SH-SY5Y (cell line): ENCODE results near the gene RHBDF2.

Experiments
- GATA2 ChIP-seq: IDR thresholded peaks from 2 replicates; pipeline ENCODE4 v1.6.1; 2011; ENCODE audit warnings: mild to moderate bottlenecking, low read depth, low read length
- GATA3 ChIP-seq: IDR thresholded peaks from 2 replicates; pipeline ENCODE4 v1.6.1; 2011; ENCODE audit warnings: low read depth, mild to moderate bottlenecking, low read length, moderate library complexity

RHBDF2 gene

DNA sequence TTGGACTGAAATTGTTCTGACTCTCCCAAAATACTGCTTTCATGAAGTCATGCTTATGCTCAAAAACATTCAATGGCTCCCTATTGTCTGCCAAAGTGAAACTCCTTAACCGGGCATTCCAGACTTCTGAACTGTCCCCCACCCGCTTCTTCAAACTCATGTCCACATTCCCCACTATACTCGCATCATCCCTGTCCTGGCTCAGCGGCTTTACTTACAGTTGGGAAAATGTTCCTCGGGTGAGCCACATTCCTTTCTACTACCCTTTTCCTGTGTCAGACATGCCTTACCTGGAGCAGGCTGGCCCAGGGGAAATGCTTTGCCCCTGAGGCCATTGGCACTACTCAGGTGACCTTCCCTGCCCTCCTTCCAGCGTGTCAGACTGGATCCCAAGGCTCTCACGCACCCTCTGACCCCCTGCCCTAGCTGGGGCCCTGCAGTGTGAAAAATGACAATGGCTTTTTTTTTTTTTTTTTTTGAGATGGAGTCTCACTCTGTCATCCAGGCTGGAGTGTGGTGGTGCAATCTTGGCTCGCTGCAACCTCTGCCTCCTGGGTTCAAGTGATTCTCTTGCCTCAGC is 30.9 kb upstream of the RHBDF2 start:
- TF ChIP-seq GATA3 (no peak), GATA2 (no peak)

GRCh38 chr17:76531486-76532038 is 30.3 kb upstream of the RHBDF2 start:
- TF ChIP-seq GATA2, result no peak
- no peak for TF ChIP-seq GATA3

DNA sequence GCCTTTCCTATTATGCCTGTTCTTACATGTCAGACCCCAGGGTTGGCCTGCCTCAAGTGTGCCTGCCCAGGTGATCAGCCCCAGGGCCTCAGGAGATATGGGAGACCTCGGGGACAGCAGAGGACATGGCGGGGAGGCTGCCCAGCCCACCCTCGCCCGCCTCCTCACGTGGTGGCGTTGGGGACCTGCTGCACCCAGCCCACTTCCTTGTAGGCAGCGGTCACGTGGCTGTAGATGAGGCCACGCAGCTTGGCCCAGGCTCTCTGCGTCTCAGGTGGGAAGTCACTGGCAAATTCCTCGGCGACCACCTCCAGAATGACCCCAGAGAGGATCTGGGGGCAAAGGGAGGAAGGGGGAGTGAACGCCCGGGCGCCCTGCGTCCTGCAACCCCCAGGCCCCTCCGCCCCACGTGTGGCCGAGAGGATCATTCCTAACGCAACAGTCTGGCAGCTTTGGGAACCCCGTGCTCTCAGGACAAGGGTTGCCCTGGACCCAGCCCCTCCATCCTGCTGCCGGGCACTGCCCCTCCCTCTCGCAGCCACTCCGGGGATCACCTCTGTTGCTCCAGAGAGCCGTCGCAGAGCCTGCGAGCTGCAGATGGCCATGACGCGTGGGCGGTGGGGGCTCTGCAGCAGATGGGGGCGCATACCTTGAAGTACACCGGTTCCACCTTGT is 29.7 kb upstream of the RHBDF2 start:
- TF ChIP-seq GATA2, result no peak
- no peak for TF ChIP-seq GATA3

- TF ChIP-seq GATA3, result no peak
- no peak for TF ChIP-seq GATA2
Measured at GRCh38 chr17:76530095-76530723, 29.0 kb upstream of the RHBDF2 start.

- TF ChIP-seq GATA3, result no peak
- no peak for TF ChIP-seq GATA2
Measured at GRCh38 chr17:76529224-76530094, 28.2 kb upstream of the RHBDF2 start.

DNA sequence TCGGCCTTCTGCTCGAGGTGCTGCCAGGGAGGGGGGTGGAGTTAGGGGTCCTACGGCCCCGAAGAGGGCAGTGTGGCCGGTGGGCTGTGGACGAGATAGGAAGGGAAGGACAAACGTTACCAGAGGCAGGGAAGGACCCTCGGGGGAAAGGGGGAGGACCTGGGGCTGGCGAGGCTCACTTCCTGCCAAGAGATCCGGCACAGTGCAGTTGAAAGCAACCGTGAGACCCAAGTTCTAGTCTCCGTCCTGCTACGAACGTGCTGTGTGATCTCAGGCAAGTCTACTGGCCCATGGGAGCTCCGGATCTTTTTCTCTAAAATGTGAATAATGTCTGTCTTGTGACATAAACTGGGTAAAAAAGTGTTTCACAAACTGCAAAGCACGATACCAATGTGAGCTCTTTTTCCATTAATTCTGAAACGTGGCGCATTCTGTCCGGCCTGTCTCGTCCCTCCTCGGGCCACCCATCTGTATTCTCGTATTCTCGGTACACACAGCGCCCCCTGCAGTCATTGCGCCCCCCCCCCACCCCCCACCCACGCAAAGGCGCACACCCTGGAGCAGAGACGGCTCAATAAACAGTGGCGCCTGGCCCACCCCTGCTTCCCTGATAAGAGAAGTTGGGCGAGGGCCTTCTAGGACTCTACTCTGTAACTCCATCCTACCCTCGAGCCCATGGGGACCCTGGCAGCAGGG is 27.5 kb upstream of the RHBDF2 start:
- no peak for TF ChIP-seq GATA3
- TF ChIP-seq GATA2, result no peak

DNA sequence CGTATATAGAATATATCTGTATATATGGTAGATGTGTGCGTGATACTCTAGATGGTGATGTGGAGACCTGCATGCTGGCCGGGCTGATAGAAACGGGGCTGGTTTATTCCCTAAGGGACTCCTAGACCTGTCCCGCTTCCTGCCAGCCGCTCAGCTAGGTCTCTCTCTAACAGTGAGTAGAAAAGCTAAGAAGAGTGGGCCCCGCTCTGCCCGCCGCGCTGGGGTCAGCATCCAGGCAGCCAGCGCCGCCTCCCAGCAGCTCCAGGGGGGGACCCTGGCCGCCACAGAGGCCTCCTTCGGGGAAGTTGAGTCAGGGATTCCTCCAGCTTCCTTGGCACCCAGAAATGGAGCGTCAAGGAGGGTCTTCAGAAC is 26.9 kb upstream of the RHBDF2 start:
- TF ChIP-seq GATA3, result no peak
- TF ChIP-seq GATA2, result no peak

GRCh38 chr17:76527430-76528111 is 26.3 kb upstream of the RHBDF2 start:
- TF ChIP-seq GATA3, result no peak
- TF ChIP-seq GATA2, result no peak

DNA sequence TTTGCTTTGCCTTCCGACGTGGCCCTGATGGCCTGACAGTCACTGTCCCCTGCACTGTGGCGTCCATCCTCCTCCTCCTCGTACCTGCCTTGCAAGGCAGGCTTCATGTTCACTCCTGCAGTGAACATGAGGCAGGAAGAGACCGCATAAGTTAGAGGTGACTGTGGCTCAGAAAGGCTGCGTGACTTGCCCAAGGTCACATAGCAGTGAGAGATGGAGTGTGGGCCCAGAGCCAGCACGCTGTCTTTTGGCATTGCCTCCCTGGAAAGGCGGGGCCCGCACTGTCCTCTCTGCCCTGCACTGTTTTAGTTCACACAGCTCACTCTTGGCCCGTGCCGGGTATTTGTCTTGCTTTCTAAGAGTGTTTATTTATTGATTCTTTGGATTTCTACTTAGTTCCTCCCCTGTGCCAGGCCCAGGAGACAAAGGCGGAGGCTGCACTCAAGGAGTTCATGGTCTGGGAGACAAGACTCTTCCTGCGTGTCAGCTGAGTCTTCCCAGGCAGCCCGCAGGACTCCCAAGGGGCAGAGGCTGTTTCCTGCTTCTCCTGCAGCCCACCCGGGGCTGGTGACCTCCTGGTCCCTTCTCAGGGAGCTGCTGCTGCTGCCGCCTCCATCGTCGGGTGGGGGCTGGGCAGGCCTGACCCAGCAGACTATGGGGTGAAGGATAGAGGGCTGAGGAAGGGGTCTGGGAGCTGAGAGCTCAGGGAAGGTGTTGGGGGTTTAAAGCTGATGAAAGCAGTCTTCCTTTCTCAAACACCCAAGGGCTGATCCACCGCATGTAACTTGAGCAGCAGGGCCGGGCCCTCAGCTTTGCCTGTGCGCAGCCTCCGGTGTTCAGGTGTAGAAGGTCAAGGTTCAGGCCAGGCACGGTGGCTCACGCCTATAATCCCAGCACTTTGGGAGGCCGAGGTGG is 23.6 kb upstream of the RHBDF2 start:
- no peak for TF ChIP-seq GATA3

DNA sequence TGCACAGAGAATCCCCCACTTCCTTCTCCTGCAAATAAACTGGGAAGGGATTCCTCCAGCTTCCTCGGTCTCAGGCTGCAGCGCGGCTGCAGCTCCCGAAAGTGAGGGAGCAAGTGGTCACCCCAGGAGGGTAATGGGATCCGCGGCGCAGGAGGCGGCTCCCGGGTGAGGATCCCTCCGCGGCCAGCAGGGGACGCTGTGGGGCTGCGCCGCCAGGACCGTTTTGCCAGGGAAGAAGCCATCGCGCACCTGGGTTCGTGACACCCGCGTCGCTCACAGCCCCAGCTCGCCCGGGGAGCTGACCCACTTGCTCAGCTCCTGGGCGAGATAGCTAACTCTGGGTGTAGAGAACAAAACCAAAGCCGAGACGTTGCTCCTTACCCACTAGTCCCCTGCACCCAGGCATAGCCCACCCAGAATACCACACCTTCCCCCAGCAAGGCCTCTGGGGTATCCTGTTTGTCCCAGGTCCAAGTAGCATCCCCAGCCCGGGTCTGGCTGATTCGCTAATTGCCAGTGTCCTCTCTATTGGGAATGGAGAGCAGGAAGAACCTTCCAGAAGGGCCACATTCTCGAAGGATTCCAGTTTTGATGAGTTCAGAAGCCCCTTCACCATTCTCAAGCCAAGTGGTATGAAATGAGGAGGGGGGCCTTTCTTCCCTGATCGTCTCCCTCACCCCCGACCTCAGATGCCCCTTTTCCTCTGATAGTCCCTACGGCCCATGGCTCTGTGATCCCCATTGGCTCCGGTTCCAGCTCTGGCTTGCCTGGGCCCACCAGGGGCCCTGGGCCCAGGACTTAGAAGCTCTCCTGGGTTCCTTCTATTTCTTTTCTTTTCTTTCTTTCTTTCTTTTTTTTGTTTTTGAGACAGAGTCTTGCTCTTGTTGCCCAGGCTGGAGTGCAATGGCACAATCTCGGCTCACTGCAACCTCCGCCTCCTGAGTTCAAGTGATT is 22.1 kb upstream of the RHBDF2 start:
- TF ChIP-seq GATA3 (no peak), GATA2 (no peak)

GRCh38 chr17:76521262-76521661 is 20.0 kb upstream of the RHBDF2 start:
- no peak for TF ChIP-seq GATA3
- no peak for TF ChIP-seq GATA2
